ELR (cell line): ENCODE data around the gene RNF187.
A peak's percentile ranks its signal among the peaks of the same experiment; 100 is the strongest.
"Not testable (repeated sequence)": the region's sequence is repeated elsewhere in the genome, so short reads cannot be mapped to it uniquely, and the experiment has no call there.

Experiments
- DNase-seq: peaks from one replicate; pipeline ENCODE4 v3.0.0-alpha.2; 2015; ENCODE audit warnings: low read depth

The RNF187 gene

GRCh38 chr1:228459091-228459993 is 27.8 kb upstream of the RNF187 start:
- peak; percentile 85 for DNase-seq

GRCh38 chr1:228460821-228461220 is 26.4 kb upstream of the RNF187 start:
- no peak for DNase-seq

GRCh38 chr1:228462560-228462959 is 24.6 kb upstream of the RNF187 start:
- no peak for DNase-seq

GRCh38 chr1:228463009-228463558 is 24.1 kb upstream of the RNF187 start:
- DNase-seq = no peak

- peak; percentile 30 for DNase-seq
These were observed 23.4 kb upstream of the RNF187 start for GRCh38 chr1:228463559-228464455.

- DNase-seq = peak; percentile 67
These were observed 22.6 kb upstream of the RNF187 start for GRCh38 chr1:228464487-228464983.

- DNase-seq = no peak
These were observed 22.0 kb upstream of the RNF187 start for GRCh38 chr1:228465141-228465540.

- DNase-seq = peak; percentile 30
These were observed 21.5 kb upstream of the RNF187 start for GRCh38 chr1:228465571-228466146.

GRCh38 chr1:228468188-228468587 is 19.0 kb upstream of the RNF187 start:
- not testable (repeated sequence) for DNase-seq

GRCh38 chr1:228469413-228470162 is 17.6 kb upstream of the RNF187 start:
- no peak for DNase-seq

GRCh38 chr1:228471154-228471761 is 15.9 kb upstream of the RNF187 start:
- DNase-seq = no peak

- DNase-seq = peak; percentile 71
These were observed 15.3 kb upstream of the RNF187 start for GRCh38 chr1:228471762-228472398.

- peak; percentile 76 for DNase-seq
These were observed 14.5 kb upstream of the RNF187 start for GRCh38 chr1:228472655-228473054.

GRCh38 chr1:228474507-228474906 is 12.7 kb upstream of the RNF187 start:
- DNase-seq = no peak

GRCh38 chr1:228475812-228476211 is 11.4 kb upstream of the RNF187 start:
- no peak for DNase-seq

GRCh38 chr1:228477263-228477662 is 9.9 kb upstream of the RNF187 start:
- DNase-seq = no peak

- no peak for DNase-seq
These were observed 8.9 kb upstream of the RNF187 start for GRCh38 chr1:228478326-228478725.

GRCh38 chr1:228478912-228479711 is 8.1 kb upstream of the RNF187 start:
- DNase-seq = no peak

- DNase-seq = no peak
These were observed 3.4 kb upstream of the RNF187 start for GRCh38 chr1:228483789-228484188.
